HG02840 (cell line): ENCODE data around the gene ARPP19.
"Not testable (repeated sequence)": the region's sequence is repeated elsewhere in the genome, so short reads cannot be mapped to it uniquely, and the experiment has no call there.

Source experiments
- ATAC-seq: cut with Tn5 transposase; IDR thresholded peaks from one replicate; pipeline ENCODE4 v1.9.1; 2021; ENCODE audit warnings: mild to moderate bottlenecking, moderate library complexity, moderate number of reproducible peaks; ENCODE audit not compliant: unreplicated experiment, low FRiP score

The ARPP19 gene

GRCh38 chr15:52552303-52552702 lies 16.5 kb downstream of the ARPP19 start:
- ATAC-seq = no peak

GRCh38 chr15:52551762-52552161 lies 17.1 kb downstream of the ARPP19 start:
- ATAC-seq = no peak

GRCh38 chr15:52551186-52551585 lies 17.6 kb downstream of the ARPP19 start:
- ATAC-seq = not testable (repeated sequence)

GRCh38 chr15:52546031-52546751 lies 22.6 kb downstream of the ARPP19 start:
- ATAC-seq = no peak

GRCh38 chr15:52540374-52541012 lies 28.3 kb downstream of the ARPP19 start:
- no peak for ATAC-seq

GRCh38 chr15:52537459-52537858 lies 31.4 kb downstream of the ARPP19 start:
- no peak for ATAC-seq

- ATAC-seq = no peak
These were observed 36.4 kb downstream of the ARPP19 start for GRCh38 chr15:52532427-52532826.

GRCh38 chr15:52529940-52530339 lies 38.9 kb downstream of the ARPP19 start:
- no peak for ATAC-seq

GRCh38 chr15:52529341-52529924 lies 39.4 kb downstream of the ARPP19 start:
- peak; percentile 6 for ATAC-seq

- ATAC-seq = peak; percentile 78
These were observed 40.1 kb downstream of the ARPP19 start, which contains the start of gene MYO5A for GRCh38 chr15:52528564-52529340. MYO5A (minus strand) TSS chr15:52528880; CDS start chr15:52528806, 74 bp downstream.

GRCh38 chr15:52527911-52528563 lies 40.8 kb downstream of the ARPP19 start:
- no peak for ATAC-seq

GRCh38 chr15:52527196-52527910 lies 41.5 kb downstream of the ARPP19 start:
- ATAC-seq = no peak

- ATAC-seq = no peak
These were observed 44.4 kb downstream of the ARPP19 start for GRCh38 chr15:52524223-52525136.

- no peak for ATAC-seq
These were observed 45.2 kb downstream of the ARPP19 start for GRCh38 chr15:52523647-52524046.

- ATAC-seq = no peak
These were observed 45.6 kb downstream of the ARPP19 start for GRCh38 chr15:52523192-52523591.

- ATAC-seq = no peak
These were observed 47.1 kb downstream of the ARPP19 start for GRCh38 chr15:52521682-52522081.

GRCh38 chr15:52520421-52520820 lies 48.4 kb downstream of the ARPP19 start:
- ATAC-seq = no peak

GRCh38 chr15:52518487-52519371 lies 50.1 kb downstream of the ARPP19 start:
- ATAC-seq = no peak
